ENCODE measurements around the gene NKIRAS2.
"Not testable (repeated sequence)": the region's sequence is repeated elsewhere in the genome, so short reads cannot be mapped to it uniquely, and the experiment has no call there.

Gene NKIRAS2

GRCh38 chr17:42000413-42001133, 19.3 kb upstream of the NKIRAS2 start:
- DNase-seq = no peak

- DNase-seq = no peak
Measured at GRCh38 chr17:42001729-42002128, 18.2 kb upstream of the NKIRAS2 start.

GRCh38 chr17:42002175-42002791, 17.6 kb upstream of the NKIRAS2 start:
- DNase-seq = no peak

DNA sequence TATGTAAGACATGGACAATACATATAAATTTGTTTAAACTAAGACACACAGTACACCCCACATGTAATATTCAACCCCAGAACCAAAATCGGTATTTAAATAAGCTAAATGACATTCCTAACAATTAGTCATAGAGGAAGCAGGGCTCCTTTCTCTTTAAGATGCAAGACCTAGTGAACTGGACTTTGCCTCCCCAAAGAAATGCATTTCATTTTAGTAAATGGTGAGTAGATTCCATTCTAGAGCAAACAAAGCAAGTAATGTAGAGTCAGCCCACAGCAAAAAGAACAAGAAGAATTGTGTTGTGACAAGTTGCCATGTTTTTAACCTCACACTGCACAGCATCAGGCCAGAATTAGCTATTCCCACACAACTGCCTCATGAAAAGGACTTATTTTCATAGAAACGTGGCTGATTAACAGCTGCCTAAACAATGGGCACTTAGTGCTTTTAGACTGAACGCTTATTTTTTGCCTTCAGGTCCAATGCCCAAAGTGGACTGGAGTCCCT, 17.0 kb upstream of the NKIRAS2 start:
- DNase-seq = no peak

GRCh38 chr17:42005166-42005565, 14.7 kb upstream of the NKIRAS2 start:
- DNase-seq = no peak

DNA sequence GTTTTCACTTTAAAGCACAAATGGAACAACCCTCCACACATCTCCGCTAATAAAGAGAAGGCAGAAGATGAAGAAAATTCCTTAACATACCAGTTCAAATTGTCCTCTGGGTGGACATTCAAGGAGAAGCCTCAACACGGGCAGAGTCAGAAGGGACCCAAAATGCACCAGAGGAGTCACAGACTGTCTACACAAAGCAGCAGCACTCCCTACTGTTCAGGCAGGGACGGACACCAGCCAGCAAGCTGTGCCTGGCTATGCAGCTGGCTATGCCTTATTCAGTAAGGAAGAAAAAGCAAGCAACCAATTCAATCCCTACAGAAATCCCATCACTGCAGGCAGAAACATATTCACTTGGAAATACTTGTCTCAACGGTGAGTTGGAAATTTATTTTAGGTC, 10.7 kb upstream of the NKIRAS2 start:
- no peak for DNase-seq

GRCh38 chr17:42010266-42010680, 9.6 kb upstream of the NKIRAS2 start:
- DNase-seq = not testable (repeated sequence)

- no peak for DNase-seq
Measured at GRCh38 chr17:42010898-42011516, 8.9 kb upstream of the NKIRAS2 start.

- DNase-seq = not testable (repeated sequence)
Measured at GRCh38 chr17:42012363-42012762, 7.5 kb upstream of the NKIRAS2 start.

DNA sequence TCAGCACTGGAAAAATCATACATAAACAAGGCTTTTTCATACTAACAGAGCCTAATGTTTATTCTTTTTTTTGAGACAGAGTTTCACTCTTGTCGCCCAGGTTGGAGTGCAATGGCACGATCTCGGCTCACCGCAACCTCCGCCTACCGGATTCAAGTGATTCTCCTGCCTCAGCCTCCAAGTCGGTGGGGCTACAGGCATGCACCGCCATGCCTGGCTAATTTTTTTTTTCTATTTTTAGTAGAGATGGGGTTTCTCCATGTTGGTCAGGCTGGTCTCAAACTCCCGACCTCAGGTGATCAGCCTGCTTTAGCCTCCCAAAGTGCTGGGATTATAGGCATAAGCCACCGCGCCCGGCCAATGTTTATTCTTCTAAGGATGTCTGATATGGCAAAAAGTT, 6.2 kb upstream of the NKIRAS2 start:
- DNase-seq = not testable (repeated sequence)

DNA sequence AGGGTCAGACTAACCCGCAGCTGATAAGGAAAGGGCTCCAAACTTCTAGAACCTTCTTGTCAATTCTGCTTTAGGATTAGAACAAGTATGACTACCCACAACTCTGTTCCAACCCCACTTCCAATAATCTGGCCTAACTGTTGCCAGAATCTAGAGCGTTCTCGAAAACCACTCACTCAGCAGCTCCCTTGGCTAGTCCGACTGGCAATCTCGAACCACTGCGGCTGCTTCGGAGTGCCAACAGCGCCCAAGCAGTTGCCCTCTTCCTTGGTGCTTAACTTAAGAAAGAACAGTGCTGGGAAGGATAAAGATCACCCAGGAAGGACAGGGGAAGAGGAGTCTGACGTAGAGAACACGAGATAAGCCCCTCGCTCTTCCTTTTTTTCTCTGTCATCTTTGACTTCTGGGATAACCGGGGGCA, 3.5 kb upstream of the NKIRAS2 start:
- DNase-seq = peak in 1 of 2 experiments; percentile 30

GRCh38 chr17:42016941-42017865, 2.7 kb upstream of the NKIRAS2 start, which contains the start of gene DNAJC7:
DNAJC7 (minus strand) TSS chr17:42017439; CDS start chr17:42017416, 23 bp downstream.
- DNase-seq = peak; percentile 87 to 92

- no peak for DNase-seq
Measured at GRCh38 chr17:42017866-42018200, 2.1 kb upstream of the NKIRAS2 start.

- DNase-seq = no peak
Measured at GRCh38 chr17:42018339-42018738, 1.6 kb upstream of the NKIRAS2 start.

DNA sequence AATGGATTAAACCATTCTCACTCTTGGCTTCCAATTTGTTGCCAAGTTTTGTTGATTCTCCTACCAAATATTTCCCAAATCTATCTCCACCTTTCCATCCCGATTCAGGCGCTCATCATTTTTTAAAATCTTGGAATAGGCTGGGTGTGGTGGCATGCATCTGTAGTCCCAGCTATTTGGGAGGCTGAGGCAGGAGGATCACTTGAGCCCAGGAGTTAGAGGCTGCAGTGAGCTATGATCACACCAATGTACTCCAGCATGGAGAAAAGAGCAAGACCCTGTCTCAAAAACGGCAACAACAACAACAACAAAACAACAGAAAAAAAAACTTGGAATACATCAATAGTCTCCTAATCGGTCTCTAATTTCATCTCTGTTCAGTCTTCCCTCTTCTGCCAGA, 902 bp upstream of the NKIRAS2 start:
- DNase-seq = no peak

GRCh38 chr17:42020845-42021244, 955 bp downstream of the NKIRAS2 start:
- DNase-seq = not testable (repeated sequence)

- no peak for DNase-seq
Measured at GRCh38 chr17:42023524-42024349, 3.8 kb downstream of the NKIRAS2 start.

DNA sequence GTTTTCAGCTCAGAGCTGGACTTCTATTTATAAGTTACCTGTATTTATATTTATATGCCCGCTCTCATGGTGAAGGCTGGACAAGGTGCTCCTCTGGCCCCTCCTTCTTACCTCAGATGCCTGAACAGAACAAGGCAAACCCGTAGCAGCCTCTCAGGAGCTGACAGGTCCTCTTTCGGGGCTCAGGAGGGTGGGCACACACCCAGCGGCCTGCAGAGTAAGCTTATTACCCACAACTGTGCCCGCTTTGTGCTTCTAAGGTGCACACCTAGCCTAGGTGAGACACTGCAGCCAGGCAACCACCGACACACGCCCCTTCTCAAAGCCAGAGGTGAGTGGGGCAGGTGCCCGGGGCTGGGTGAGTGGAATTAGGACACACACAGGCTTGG, 5.3 kb downstream of the NKIRAS2 start:
- no peak for DNase-seq

DNA sequence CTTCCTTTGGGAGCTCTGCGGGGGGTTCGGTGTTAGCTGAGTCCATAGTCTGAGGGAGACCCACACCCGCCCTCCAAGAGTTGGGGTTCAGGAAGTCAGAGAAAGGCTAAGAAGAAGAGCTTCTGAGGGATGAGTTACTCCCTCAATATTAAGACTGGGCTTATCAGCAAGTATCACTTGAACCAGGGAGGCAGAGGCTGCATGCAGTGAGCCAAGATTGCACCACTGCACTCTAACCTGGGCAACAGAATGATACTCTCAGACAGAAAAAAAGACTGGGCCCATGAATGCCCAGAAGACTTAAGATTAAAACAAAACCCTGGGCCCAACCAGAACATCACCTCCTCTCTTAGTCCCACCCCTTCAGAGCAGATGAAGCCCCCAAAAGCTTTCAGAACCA, 6.0 kb downstream of the NKIRAS2 start:
- no peak for DNase-seq

DNA sequence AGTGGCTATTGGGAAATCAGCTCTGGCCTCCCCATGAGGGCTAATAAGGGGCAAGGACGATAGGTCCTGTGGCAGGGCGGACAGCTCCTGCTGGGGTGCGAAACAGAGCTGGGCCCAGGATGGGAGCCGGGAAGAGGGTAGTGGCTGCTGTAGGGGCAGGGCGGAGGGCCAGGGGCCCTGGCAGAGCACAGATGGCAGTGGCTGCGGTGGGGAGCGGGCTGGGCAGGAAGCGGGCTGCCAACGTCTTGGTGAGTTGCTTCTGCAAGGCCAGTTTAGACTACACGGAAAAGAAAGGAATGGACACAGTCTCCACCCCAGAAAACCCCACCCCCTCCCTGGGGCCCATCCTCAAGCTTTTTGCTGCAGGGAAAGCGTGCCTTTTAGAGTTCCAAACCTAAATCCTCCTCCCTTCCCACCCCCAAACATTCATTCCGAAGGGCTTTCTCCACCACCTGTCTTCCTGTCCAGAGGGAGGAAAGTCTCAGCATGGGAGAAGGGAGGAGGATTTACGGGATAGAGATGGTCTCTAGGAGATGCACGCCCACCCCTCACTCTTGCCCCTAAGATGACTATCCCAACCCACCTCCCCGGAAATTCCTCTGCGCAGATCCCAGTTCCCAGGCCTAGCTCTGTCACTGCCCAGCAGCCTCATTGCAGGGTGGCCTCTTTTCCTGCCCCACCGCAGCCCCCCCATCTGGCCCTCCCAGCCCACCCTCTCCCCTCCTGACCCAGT, 7.1 kb downstream of the NKIRAS2 start:
- no peak for DNase-seq

- no peak for DNase-seq
Measured at GRCh38 chr17:42027590-42027889, 7.7 kb downstream of the NKIRAS2 start.

Measured in activated CD4-positive, alpha-beta T cell treated with anti-CD3 and anti-CD28 coated beads, Interleukin-2, amount 50 U/mL, for 48 hours (primary cell).